GM10847 (cell line): ENCODE data around the gene SPN.

Experiments
- POLR2A ChIP-seq: IDR thresholded peaks from 2 replicates; pipeline ENCODE4 v1.6.1; 2011; ENCODE audit not compliant: insufficient read length; ENCODE audit errors: extremely low read depth

The SPN gene

GRCh38 chr16:29656688-29657523 lies 6.1 kb upstream of the SPN start:
- no peak for TF ChIP-seq POLR2A

GRCh38 chr16:29658705-29659104 lies 4.3 kb upstream of the SPN start:
- TF ChIP-seq POLR2A: no peak

GRCh38 chr16:29662000-29662728 lies 883 bp upstream of the SPN start:
- no peak for TF ChIP-seq POLR2A

- peak; percentile 24 for TF ChIP-seq POLR2A
Measured at GRCh38 chr16:29662729-29663015, 375 bp upstream of the SPN start.

- no peak for TF ChIP-seq POLR2A
Measured at GRCh38 chr16:29663807-29664090, 702 bp downstream of the SPN start.

GRCh38 chr16:29664091-29664921 lies 1.3 kb downstream of the SPN start:
- TF ChIP-seq POLR2A: no peak

GRCh38 chr16:29665294-29666077 lies 2.4 kb downstream of the SPN start:
- TF ChIP-seq POLR2A: no peak

- TF ChIP-seq POLR2A: no peak
Measured at GRCh38 chr16:29667755-29668154, 4.7 kb downstream of the SPN start.

GRCh38 chr16:29668267-29668666 lies 5.2 kb downstream of the SPN start:
- no peak for TF ChIP-seq POLR2A

GRCh38 chr16:29673501-29673900 lies 10.5 kb downstream of the SPN start:
- TF ChIP-seq POLR2A: no peak

GRCh38 chr16:29674188-29674587 lies 11.1 kb downstream of the SPN start:
- no peak for TF ChIP-seq POLR2A

GRCh38 chr16:29675811-29676643 lies 13.0 kb downstream of the SPN start:
- no peak for TF ChIP-seq POLR2A

- no peak for TF ChIP-seq POLR2A
Measured at GRCh38 chr16:29676989-29677785, 14.1 kb downstream of the SPN start.

GRCh38 chr16:29678691-29679267 lies 15.7 kb downstream of the SPN start, which contains the start of gene QPRT:
Gene QPRT, plus strand, starts transcription at chr16:29679180. Its CDS starts 18 bp downstream, at chr16:29679198.
- TF ChIP-seq POLR2A: no peak

GRCh38 chr16:29680180-29680598 lies 17.1 kb downstream of the SPN start:
- TF ChIP-seq POLR2A: no peak
